HG03521 (cell line): ENCODE measurements around the gene CAMK2A.

Source experiments
- ATAC-seq: cut with Tn5 transposase; IDR thresholded peaks from one replicate; pipeline ENCODE4 v1.9.1; 2021; ENCODE audit warnings: mild to moderate bottlenecking, moderate library complexity; ENCODE audit not compliant: unreplicated experiment

CAMK2A gene

GRCh38 chr5:150214289-150214688 is 75.3 kb downstream of the CAMK2A start:
- no peak for ATAC-seq

GRCh38 chr5:150213530-150213929 is 76.0 kb downstream of the CAMK2A start:
- no peak for ATAC-seq

- no peak for ATAC-seq
These were observed 78.2 kb downstream of the CAMK2A start for GRCh38 chr5:150211156-150212030.

- no peak for ATAC-seq
These were observed 78.9 kb downstream of the CAMK2A start for GRCh38 chr5:150210644-150211043.

GRCh38 chr5:150209099-150209635 is 80.4 kb downstream of the CAMK2A start:
- ATAC-seq: no peak

- no peak for ATAC-seq
These were observed 81.1 kb downstream of the CAMK2A start for GRCh38 chr5:150208187-150209098.

GRCh38 chr5:150206779-150207115 is 82.8 kb downstream of the CAMK2A start:
- ATAC-seq: no peak

GRCh38 chr5:150206098-150206778 is 83.3 kb downstream of the CAMK2A start:
- no peak for ATAC-seq

GRCh38 chr5:150204590-150204960 is 85.0 kb downstream of the CAMK2A start:
- no peak for ATAC-seq

- ATAC-seq: no peak
These were observed 85.6 kb downstream of the CAMK2A start for GRCh38 chr5:150203832-150204589.

GRCh38 chr5:150202501-150202900 is 87.1 kb downstream of the CAMK2A start:
- no peak for ATAC-seq

GRCh38 chr5:150197476-150197875 is 92.1 kb downstream of the CAMK2A start:
- ATAC-seq: no peak

- no peak for ATAC-seq
These were observed 92.6 kb downstream of the CAMK2A start for GRCh38 chr5:150196986-150197385.

GRCh38 chr5:150196514-150196913 is 93.1 kb downstream of the CAMK2A start:
- no peak for ATAC-seq

- ATAC-seq: no peak
These were observed 93.7 kb downstream of the CAMK2A start for GRCh38 chr5:150195736-150196485.

- no peak for ATAC-seq
These were observed 97.1 kb downstream of the CAMK2A start for GRCh38 chr5:150192462-150192861.

- ATAC-seq: no peak
These were observed 98.6 kb downstream of the CAMK2A start for GRCh38 chr5:150190987-150191386.

GRCh38 chr5:150190503-150190979 is 99.0 kb downstream of the CAMK2A start:
- no peak for ATAC-seq

- ATAC-seq: no peak
These were observed 99.7 kb downstream of the CAMK2A start, which contains the start of gene SLC6A7 for GRCh38 chr5:150189728-150190502. TSS of gene SLC6A7 (plus strand) at chr5:150190062. CDS start at chr5:150190328, 266 bp downstream.
